K562 (cell line): ENCODE results near the gene CMIP. TPM values are rescaled to one million over a fixed set of nuclear protein-coding genes. Genes with fewer than 3 reads are reported as not detected.

Experiments
- CCNT2 ChIP-seq: IDR thresholded peaks from 2 replicates; pipeline ENCODE4 v1.6.1; 2011; ENCODE audit warnings: borderline replicate concordance, low read depth, mild to moderate bottlenecking, moderate library complexity, mixed read lengths, low read length; ENCODE audit not compliant: insufficient read length; ENCODE audit errors: extremely low read depth
- FOXK2 ChIP-seq, 2 experiments: fragments of 450-650 bp; IDR thresholded peaks in 1 of 2; conservative IDR thresholded peaks in 1 of 2; 2 replicates each; pipeline ENCODE4 v1.6.1; 2016; ENCODE audit warnings: low read depth in 2 of 2, mild to moderate bottlenecking in 1 of 2
- HMBOX1 ChIP-seq: sonication (generic); IDR thresholded peaks from 2 replicates; pipeline ENCODE4 v1.6.1; 2016
- MYBL2 ChIP-seq, 2 experiments: fragments of 450-650 bp in 1 of 2; sonication (generic) in 1 of 2; formaldehyde crosslinking in 1 of 2; IDR thresholded peaks; 2 replicates each; pipeline versions ENCODE4 v1.6.1 to v1.8.1; 2017 to 2022; ENCODE audit warnings: borderline replicate concordance in 1 of 2, inconsistent platforms in 1 of 2, low read depth in 1 of 2, mild to moderate bottlenecking in 1 of 2, missing genetic modification reagents in 1 of 2, moderate library complexity in 1 of 2
- NFE2L1 ChIP-seq: fragments of 450-650 bp; IDR thresholded peaks from 2 replicates; pipeline ENCODE4 v1.6.1; 2016; ENCODE audit warnings: missing genetic modification characterization, low read depth, mild to moderate bottlenecking, missing compliant biosample characterization, moderate library complexity, borderline replicate concordance
- PBX2 ChIP-seq, 2 experiments: IDR thresholded peaks in 1 of 2; conservative IDR thresholded peaks in 1 of 2; 2 replicates each; pipeline ENCODE4 v1.6.1; 2016; ENCODE audit warnings: low read depth in 2 of 2, mild to moderate bottlenecking in 1 of 2, missing compliant biosample characterization in 1 of 2, missing genetic modification characterization in 1 of 2, moderate library complexity in 1 of 2
- SAFB2 ChIP-seq: fragments of 200-400 bp; formaldehyde crosslinking; IDR thresholded peaks from 2 replicates; pipeline ENCODE4 v1.6.1; 2018; ENCODE audit warnings: borderline replicate concordance, low read length, low read depth, moderate library complexity; ENCODE audit not compliant: severe bottlenecking
- SMC3 ChIP-seq: conservative IDR thresholded peaks from 2 replicates; pipeline ENCODE4 v1.6.1; 2011; ENCODE audit warnings: low read depth, low read length, improper control_type of control experiment; ENCODE audit not compliant: insufficient read depth
- TCF3 ChIP-seq: sonication (generic); formaldehyde crosslinking; IDR thresholded peaks from 2 replicates; pipeline ENCODE4 v1.4.0; 2020; ENCODE audit warnings: mild to moderate bottlenecking, missing genetic modification reagents
- TGIF2 ChIP-seq: sonication (generic); formaldehyde crosslinking; IDR thresholded peaks from 2 replicates; pipeline ENCODE4 v1.8.1; 2022; ENCODE audit warnings: mild to moderate bottlenecking, missing genetic modification reagents, moderate library complexity
- ZC3H11A ChIP-seq: IDR thresholded peaks from 2 replicates; pipeline ENCODE4 v1.6.1; 2012; ENCODE audit warnings: low read depth, low read length, improper control_type of control experiment
- ZKSCAN1 ChIP-seq: fragments of 150-350 bp; IDR thresholded peaks from 2 replicates; pipeline ENCODE4 v1.6.1; 2016; ENCODE audit warnings: low read depth, low read length
- ZNF696 ChIP-seq: fragments of 250-450 bp; sonication (Bioruptor Pico); conservative IDR thresholded peaks from 2 replicates; pipeline ENCODE4 v1.4.0; 2020; ENCODE audit warnings: mild to moderate bottlenecking, moderate library complexity
- polyA plus RNA-seq, 8 experiments: library from polyadenylated mRNA; depleted of rRNA in 4 of 8; stranded (reverse) in 5 of 8; unstranded in 3 of 8; fragments of >200 nt; fragmentation: Nextera tagmentation in 2 of 8; fragmentation: Illumina TruSeq in 1 of 8; extraction: Ambion mirVana in 2 of 8; extraction: Trizol in 1 of 8; gene quantifications; 2 replicates each; pipeline versions ENCODE4 v1.2.1 to v1.2.3, GENCODE V29; 2011 to 2014; ENCODE audit warnings: inconsistent platforms in 1 of 8, missing spikeins in 1 of 8
- total RNA-seq, 7 experiments: library from RNA; depleted of rRNA in 6 of 7; stranded (reverse); fragments of >200 nt in 6 of 7; fragmentation: Illumina TruSeq in 2 of 7; extraction: Trizol in 2 of 7; gene quantifications; 2 replicates each; pipeline versions ENCODE4 v1.2.1 to v1.2.3, GENCODE V29; 2011 to 2021; ENCODE audit warnings: low replicate concordance in 1 of 7
- TF ChIP-seq, protein P1 (sequence below): fragments of 450-650 bp; formaldehyde crosslinking; IDR thresholded peaks from 2 replicates; pipeline ENCODE4 v1.4.0; 2022; ENCODE audit warnings: missing genetic modification characterization
- TF ChIP-seq, protein P2 (sequence below): sonication (generic); formaldehyde crosslinking; IDR thresholded peaks from 2 replicates; pipeline ENCODE4 v1.8.1; 2023; ENCODE audit warnings: missing genetic modification reagents, mild to moderate bottlenecking, borderline replicate concordance

CMIP gene
- total and polyA plus RNA-seq, 9 of the 15 experiments (the other 6 are each of a cell fraction or from before 2014, with no cell fraction given), result 0.94 to 82.5 (median 10.3) TPM

GRCh38 chr16:81469710-81470535 lies 25.3 kb downstream of the CMIP start (continued):
- TF ChIP-seq PBX2 (CRISPR knock-in tag; IDR thresholded peaks at IDR 0.05; ENCODE audit: low read depth) (no peak), PBX2 (tag; conservative IDR thresholded peaks at IDR 0.05; ENCODE audit: low read depth) (peak; percentile 36; the same call in 1 of the 2 replicates), FOXK2 (conservative IDR thresholded peaks at IDR 0.05 in 1 of 2, IDR thresholded peaks at IDR 0.05 in 1 of 2; ENCODE audit: low read depth in 2 of 2) (no peak), ZC3H11A (no peak), CCNT2 (no peak), MYBL2 (IDR thresholded peaks at IDR 0.05; ENCODE audit: low read depth) (no peak), MYBL2 (CRISPR knock-in tag; IDR thresholded peaks at IDR 0.05; ENCODE audit: borderline replicate concordance) (no peak), ZNF696 (CRISPR knock-in tag) (no peak), SMC3 (no peak), SAFB2 (no peak), TCF3 (CRISPR knock-in tag) (peak; percentile 54), ZKSCAN1 (no peak), HMBOX1 (peak; percentile 83), TGIF2 (CRISPR knock-in tag) (no peak), NFE2L1 (tag) (no peak)
- TF ChIP-seq, protein P1, sequence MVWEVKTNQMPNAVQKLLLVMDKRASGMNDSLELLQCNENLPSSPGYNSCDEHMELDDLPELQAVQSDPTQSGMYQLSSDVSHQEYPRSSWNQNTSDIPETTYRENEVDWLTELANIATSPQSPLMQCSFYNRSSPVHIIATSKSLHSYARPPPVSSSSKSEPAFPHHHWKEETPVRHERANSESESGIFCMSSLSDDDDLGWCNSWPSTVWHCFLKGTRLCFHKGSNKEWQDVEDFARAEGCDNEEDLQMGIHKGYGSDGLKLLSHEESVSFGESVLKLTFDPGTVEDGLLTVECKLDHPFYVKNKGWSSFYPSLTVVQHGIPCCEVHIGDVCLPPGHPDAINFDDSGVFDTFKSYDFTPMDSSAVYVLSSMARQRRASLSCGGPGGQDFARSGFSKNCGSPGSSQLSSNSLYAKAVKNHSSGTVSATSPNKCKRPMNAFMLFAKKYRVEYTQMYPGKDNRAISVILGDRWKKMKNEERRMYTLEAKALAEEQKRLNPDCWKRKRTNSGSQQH (CRISPR knock-in tag), result no peak
- TF ChIP-seq, protein P2, sequence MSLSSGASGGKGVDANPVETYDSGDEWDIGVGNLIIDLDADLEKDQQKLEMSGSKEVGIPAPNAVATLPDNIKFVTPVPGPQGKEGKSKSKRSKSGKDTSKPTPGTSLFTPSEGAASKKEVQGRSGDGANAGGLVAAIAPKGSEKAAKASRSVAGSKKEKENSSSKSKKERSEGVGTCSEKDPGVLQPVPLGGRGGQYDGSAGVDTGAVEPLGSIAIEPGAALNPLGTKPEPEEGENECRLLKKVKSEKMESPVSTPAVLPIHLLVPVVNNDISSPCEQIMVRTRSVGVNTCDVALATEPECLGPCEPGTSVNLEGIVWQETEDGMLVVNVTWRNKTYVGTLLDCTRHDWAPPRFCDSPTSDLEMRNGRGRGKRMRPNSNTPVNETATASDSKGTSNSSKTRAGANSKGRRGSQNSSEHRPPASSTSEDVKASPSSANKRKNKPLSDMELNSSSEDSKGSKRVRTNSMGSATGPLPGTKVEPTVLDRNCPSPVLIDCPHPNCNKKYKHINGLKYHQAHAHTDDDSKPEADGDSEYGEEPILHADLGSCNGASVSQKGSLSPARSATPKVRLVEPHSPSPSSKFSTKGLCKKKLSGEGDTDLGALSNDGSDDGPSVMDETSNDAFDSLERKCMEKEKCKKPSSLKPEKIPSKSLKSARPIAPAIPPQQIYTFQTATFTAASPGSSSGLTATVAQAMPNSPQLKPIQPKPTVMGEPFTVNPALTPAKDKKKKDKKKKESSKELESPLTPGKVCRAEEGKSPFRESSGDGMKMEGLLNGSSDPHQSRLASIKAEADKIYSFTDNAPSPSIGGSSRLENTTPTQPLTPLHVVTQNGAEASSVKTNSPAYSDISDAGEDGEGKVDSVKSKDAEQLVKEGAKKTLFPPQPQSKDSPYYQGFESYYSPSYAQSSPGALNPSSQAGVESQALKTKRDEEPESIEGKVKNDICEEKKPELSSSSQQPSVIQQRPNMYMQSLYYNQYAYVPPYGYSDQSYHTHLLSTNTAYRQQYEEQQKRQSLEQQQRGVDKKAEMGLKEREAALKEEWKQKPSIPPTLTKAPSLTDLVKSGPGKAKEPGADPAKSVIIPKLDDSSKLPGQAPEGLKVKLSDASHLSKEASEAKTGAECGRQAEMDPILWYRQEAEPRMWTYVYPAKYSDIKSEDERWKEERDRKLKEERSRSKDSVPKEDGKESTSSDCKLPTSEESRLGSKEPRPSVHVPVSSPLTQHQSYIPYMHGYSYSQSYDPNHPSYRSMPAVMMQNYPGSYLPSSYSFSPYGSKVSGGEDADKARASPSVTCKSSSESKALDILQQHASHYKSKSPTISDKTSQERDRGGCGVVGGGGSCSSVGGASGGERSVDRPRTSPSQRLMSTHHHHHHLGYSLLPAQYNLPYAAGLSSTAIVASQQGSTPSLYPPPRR (CRISPR knock-in tag), result no peak
